ENCODE results near the gene MACROD2.

DNA sequence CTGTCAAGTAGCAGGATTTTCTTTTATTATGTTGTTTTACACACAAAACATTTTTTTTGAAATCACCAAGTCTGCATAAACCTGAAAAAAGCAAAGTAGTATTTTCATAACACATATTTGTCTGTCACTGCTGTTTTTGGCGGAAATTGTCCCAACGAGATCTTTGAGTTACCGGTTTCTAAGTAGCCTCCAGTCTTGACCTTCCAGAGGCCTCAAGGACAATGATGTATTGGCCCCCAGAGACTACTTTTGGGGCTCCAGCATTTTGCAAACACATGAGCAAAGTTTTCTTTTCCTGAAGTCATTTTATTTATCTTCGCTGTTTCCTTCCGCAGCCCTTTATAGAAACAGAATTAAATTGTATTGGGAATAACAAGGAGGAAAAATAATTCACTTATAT is 1715.3 kb downstream of the MACROD2 start:
- TF ChIP-seq SIN3A (IDR thresholded peaks at IDR 0.05; ENCODE audit: borderline replicate concordance, insufficient read depth, low read length) (no peak), TAF1 (IDR thresholded peaks at IDR 0.05; ENCODE audit: borderline replicate concordance, insufficient read depth, low read length) (no peak), POLR2AphosphoS5 (IDR thresholded peaks at IDR 0.05; ENCODE audit: low read depth, low read length) (no peak)
- TF ChIP-seq, protein P1, sequence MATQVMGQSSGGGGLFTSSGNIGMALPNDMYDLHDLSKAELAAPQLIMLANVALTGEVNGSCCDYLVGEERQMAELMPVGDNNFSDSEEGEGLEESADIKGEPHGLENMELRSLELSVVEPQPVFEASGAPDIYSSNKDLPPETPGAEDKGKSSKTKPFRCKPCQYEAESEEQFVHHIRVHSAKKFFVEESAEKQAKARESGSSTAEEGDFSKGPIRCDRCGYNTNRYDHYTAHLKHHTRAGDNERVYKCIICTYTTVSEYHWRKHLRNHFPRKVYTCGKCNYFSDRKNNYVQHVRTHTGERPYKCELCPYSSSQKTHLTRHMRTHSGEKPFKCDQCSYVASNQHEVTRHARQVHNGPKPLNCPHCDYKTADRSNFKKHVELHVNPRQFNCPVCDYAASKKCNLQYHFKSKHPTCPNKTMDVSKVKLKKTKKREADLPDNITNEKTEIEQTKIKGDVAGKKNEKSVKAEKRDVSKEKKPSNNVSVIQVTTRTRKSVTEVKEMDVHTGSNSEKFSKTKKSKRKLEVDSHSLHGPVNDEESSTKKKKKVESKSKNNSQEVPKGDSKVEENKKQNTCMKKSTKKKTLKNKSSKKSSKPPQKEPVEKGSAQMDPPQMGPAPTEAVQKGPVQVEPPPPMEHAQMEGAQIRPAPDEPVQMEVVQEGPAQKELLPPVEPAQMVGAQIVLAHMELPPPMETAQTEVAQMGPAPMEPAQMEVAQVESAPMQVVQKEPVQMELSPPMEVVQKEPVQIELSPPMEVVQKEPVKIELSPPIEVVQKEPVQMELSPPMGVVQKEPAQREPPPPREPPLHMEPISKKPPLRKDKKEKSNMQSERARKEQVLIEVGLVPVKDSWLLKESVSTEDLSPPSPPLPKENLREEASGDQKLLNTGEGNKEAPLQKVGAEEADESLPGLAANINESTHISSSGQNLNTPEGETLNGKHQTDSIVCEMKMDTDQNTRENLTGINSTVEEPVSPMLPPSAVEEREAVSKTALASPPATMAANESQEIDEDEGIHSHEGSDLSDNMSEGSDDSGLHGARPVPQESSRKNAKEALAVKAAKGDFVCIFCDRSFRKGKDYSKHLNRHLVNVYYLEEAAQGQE (IDR thresholded peaks at IDR 0.05; ENCODE audit: insufficient read depth in 1 of 2, low read depth in 2 of 2, low read length in 2 of 2), result no peak
